Smooth muscle cell (in vitro differentiated cells): ENCODE measurements around the gene TRAF1. TPM values are rescaled to one million over a fixed set of nuclear protein-coding genes. Genes with fewer than 3 reads are reported as not detected.

Experiments used
- DNase-seq: peaks from one replicate; lab custom pipeline; 2025; ENCODE audit not compliant: unreplicated experiment; lab: John Stamatoyannopoulos, UW
- H2AFZ ChIP-seq: fragments of 200-600 bp; sonication (generic); 2 replicates; pipeline ENCODE4 v1.6.0; 2016; ENCODE audit warnings: antibody characterized with exemption, low read depth, mild to moderate bottlenecking
- H3F3A ChIP-seq: fragments of 200-600 bp; sonication (generic); 2 replicates; pipeline ENCODE4 v1.6.0; 2017; ENCODE audit warnings: antibody characterized with exemption, low read depth
- H3K27ac ChIP-seq: fragments of 200-600 bp; sonication (generic); 2 replicates; pipeline ENCODE4 v1.5.1; 2016; ENCODE audit warnings: low read depth, mild to moderate bottlenecking
- H3K27me3 ChIP-seq: fragments of 200-600 bp; sonication (generic); 2 replicates; pipeline ENCODE4 v1.6.1; 2016; ENCODE audit warnings: low read depth, mild to moderate bottlenecking
- H3K36me3 ChIP-seq: fragments of 200-600 bp; sonication (generic); 2 replicates; pipeline ENCODE4 v1.5.1; 2016; ENCODE audit warnings: low read depth
- H3K4me1 ChIP-seq: fragments of 200-600 bp; sonication (generic); 2 replicates; pipeline ENCODE4 v1.5.1; 2016; ENCODE audit warnings: low read depth
- H3K4me2 ChIP-seq: fragments of 200-600 bp; sonication (generic); 2 replicates; pipeline ENCODE4 v1.6.0; 2016; ENCODE audit warnings: mild to moderate bottlenecking
- H3K4me3 ChIP-seq: fragments of 200-600 bp; sonication (generic); 2 replicates; pipeline ENCODE4 v1.5.1; 2016; ENCODE audit warnings: mild to moderate bottlenecking
- H3K79me2 ChIP-seq: fragments of 200-600 bp; sonication (generic); 2 replicates; pipeline ENCODE4 v1.6.0; 2016; ENCODE audit warnings: low read depth, mild to moderate bottlenecking
- H3K9ac ChIP-seq: fragments of 200-600 bp; sonication (generic); 2 replicates; pipeline ENCODE4 v1.6.0; 2016; ENCODE audit warnings: low read depth
- H3K9me3 ChIP-seq: fragments of 200-600 bp; sonication (generic); replicated peaks from 2 replicates; pipeline ENCODE4 v1.5.1; 2016; ENCODE audit warnings: low read depth
- H4K20me1 ChIP-seq: fragments of 200-600 bp; sonication (generic); 2 replicates; pipeline ENCODE4 v1.6.0; 2016; ENCODE audit warnings: low read depth
- CTCF ChIP-seq: fragments of 200-600 bp; sonication (generic); IDR thresholded peaks from 2 replicates; pipeline ENCODE4 v1.5.1; 2017; ENCODE audit warnings: borderline replicate concordance, mild to moderate bottlenecking, antibody characterized with exemption; ENCODE audit not compliant: insufficient read depth, poor library complexity, severe bottlenecking
- WGBS: methylation state at CpG from one replicate; pipeline ENCODE4 v1.1.7; 2016; ENCODE audit warnings: low lambda C conversion rate; 5-methylcytosine and 5-hydroxymethylcytosine counted together
- polyA plus RNA-seq: library from polyadenylated mRNA; unstranded; fragments of >200 nt; fragmentation: Nextera tagmentation; extraction: Ambion mirVana; gene quantifications from 2 replicates; pipeline ENCODE4 v1.2.1, GENCODE V29; 2016
- total RNA-seq: library from RNA; depleted of rRNA; stranded (reverse); fragments of >200 nt; gene quantifications from 2 replicates; pipeline ENCODE4 v1.2.3, GENCODE V29; 2014

The TRAF1 gene
- total and polyA plus RNA-seq, 2 experiments from 2014 or later = 2.9 to 5.4 TPM

- TF ChIP-seq CTCF = no peak
Observed at GRCh38 chr9:120928015-120928482, 1.5 kb upstream of the TRAF1 start.

DNA sequence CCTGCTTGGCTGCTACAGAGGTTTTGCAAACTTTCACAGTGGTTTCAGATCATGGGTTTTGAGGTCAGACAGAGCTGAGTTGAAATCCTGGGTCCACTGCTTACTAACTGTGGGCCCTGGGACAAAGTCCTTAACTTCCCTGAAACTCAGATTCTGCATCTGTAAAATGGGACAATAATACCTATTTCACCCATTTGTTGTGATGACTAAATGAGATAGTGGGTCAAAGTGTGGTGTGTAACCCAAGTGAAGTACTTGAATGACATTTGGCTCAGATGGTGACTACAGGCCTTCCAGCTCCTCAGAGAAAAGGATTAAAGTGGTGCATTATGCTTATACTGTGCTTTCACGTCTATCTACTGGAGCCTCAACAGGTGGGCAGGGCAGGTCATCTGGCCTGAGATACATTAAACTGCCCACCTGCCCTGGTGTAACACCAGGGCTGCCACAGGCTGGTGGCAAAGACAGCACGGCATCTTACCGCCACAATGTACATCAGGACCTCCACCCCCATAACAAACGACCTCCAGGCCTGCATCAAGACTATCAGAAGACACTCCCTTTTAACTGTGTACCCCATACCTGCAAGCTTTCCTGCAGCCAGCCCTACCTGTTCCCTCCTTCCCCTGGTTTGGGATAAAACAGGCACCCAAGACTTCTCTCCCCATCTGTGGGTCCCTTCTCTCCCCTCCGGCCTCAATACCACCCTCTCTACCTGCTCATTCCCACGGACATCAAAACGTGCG is 846 bp upstream of the TRAF1 start:
- Histone ChIP-seq H3K27ac (peak overlapping the region; percentile 97), H3K9me3 (no peaks in the 10 kb centered on the region), H4K20me1 (no peaks in the 10 kb centered on the region), H3K4me3 (no peak overlapping the region), H3K27me3 (no peaks in the 10 kb centered on the region), H3K9ac (no peak overlapping the region), H3K4me1 (peaks cover 21% of the 10 kb centered on the region), H3F3A (peaks cover 36% of the 10 kb centered on the region), H3K4me2 (no peak overlapping the region), H2AFZ (no peak overlapping the region), H3K79me2 (no peaks in the 10 kb centered on the region), H3K36me3 (no peaks in the 10 kb centered on the region)
- 83% methylated on average over 8 of the region's 8 CpGs for WGBS
- DNase-seq = no peak
- TF ChIP-seq CTCF = no peak

More at GRCh38 chr9:120928015-120928482, 1.5 kb upstream of the TRAF1 start:
- H3K4me2 ChIP-seq = peak overlapping the region; percentile 92
- DNase-seq = no peak
- peak overlapping the region; percentile 64 for H3K27ac ChIP-seq
- H3F3A ChIP-seq = peaks cover 36% of the 10 kb centered on the region
- peak overlapping the region; percentile 60 for H3K4me3 ChIP-seq
- H3K9ac ChIP-seq = no peak overlapping the region
- peaks cover 20% of the 10 kb centered on the region for H3K4me1 ChIP-seq
- 77% methylated on average over 14 of the region's 14 CpGs for WGBS
- no peaks in the 10 kb centered on the region for H3K36me3 ChIP-seq
- no peaks in the 10 kb centered on the region for H3K79me2 ChIP-seq
- H3K27me3 ChIP-seq = no peaks in the 10 kb centered on the region
- H2AFZ ChIP-seq = peak overlapping the region; percentile 77
- no peaks in the 10 kb centered on the region for H3K9me3 ChIP-seq
- H4K20me1 ChIP-seq = no peaks in the 10 kb centered on the region

GRCh38 chr9:120925535-120926396 is 830 bp downstream of the TRAF1 start:
- Histone ChIP-seq H3K4me1 (peaks cover 24% of the 10 kb centered on the region), H3F3A (peaks cover 34% of the 10 kb centered on the region), H3K9ac (peak overlapping the region; percentile 86), H3K27ac (peak overlapping the region; percentile 97), H3K27me3 (no peaks in the 10 kb centered on the region), H3K79me2 (no peaks in the 10 kb centered on the region), H3K9me3 (no peaks in the 10 kb centered on the region), H2AFZ (no peak overlapping the region), H3K4me3 (no peak overlapping the region), H4K20me1 (no peaks in the 10 kb centered on the region), H3K36me3 (no peaks in the 10 kb centered on the region), H3K4me2 (peak overlapping the region; percentile 68)
- 31% methylated on average over 13 of the region's 13 CpGs for WGBS
- DNase-seq = peak; percentile 48
- TF ChIP-seq CTCF = no peak
